NCI-H1105 treated with DMSO at 0.1 percent for 48 hours (cell line): Measurements from ENCODE around the gene ARHGAP42.

Source experiments
- DNase-seq: peaks from one replicate; lab custom pipeline; 2025; lab: John Stamatoyannopoulos, UW

Gene ARHGAP42

DNA sequence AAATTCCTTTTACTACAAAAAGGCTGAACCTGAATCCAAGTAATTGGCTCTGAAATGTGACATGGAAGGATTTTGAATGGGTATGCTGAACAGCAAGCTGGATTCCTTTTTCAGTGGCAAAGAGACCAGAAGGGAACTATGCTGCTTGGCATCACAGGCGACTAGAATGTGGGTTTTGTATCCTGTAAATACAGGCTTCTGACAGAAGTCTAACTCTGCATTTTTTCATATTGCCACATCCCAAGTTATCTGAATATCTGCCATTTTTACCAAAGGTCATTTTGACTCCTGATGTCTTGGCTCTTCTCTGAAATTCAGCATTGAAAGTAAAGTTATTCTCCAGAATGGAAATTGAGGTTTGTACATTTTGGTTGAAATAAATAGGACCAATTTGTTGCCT is 145.7 kb downstream of the ARHGAP42 start:
- DNase-seq: no peak

DNA sequence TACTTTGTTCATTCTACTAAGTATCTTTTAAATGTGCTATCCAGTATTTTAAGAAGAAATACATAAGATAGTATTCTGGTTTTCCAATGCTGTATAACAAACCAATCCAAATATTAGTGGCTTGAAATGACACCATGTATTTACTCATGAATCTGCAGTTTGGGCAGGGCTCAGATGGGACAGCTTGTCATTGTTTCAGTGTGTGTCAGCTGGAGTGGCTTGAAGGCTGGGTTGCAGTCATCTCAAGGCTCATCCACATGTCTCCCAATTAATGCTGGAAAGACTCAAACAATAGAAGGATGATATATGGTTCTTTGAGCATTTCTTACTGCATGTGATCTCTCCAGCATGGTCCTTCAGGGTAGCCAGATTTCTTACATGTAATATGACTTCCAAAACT is 146.2 kb downstream of the ARHGAP42 start:
- DNase-seq: no peak

DNA sequence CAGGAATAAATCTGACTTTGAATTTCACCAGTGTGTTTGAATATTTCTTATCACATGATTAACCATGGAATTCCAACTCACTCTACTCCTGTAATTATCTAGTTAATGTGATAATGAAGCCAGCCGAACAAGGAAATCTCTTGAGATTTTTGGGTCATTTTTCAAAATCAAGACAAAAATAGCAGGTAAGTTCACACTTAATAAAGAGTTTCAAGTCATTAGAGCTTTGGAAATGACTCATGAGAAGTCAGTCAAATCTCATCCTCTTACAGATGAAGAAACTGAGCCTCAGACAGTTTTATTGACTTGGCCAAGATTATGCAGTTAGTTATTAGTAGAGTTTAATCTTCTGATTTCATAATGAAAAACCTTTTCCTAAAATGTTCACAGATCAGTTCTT is 148.8 kb downstream of the ARHGAP42 start:
- no peak for DNase-seq

DNA sequence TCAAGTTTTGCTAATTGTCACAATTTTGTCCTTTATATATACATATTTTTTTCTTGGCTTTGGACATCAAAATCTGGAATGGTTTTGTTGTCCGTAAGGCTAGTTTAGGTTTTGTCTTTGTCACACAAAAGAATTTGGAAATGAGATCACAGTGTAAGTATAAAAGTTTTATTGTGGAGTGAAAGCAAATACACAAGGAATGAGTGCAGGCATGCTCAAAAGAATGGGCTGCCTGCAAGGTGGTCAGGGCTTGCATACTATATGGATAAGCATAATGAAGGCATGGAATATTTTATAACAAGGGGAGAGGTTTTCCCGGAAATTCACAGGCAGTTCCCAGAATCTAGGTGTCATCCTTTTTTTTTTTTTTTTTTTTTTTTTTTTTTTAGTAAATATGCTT is 150.2 kb downstream of the ARHGAP42 start:
- DNase-seq: no peak

DNA sequence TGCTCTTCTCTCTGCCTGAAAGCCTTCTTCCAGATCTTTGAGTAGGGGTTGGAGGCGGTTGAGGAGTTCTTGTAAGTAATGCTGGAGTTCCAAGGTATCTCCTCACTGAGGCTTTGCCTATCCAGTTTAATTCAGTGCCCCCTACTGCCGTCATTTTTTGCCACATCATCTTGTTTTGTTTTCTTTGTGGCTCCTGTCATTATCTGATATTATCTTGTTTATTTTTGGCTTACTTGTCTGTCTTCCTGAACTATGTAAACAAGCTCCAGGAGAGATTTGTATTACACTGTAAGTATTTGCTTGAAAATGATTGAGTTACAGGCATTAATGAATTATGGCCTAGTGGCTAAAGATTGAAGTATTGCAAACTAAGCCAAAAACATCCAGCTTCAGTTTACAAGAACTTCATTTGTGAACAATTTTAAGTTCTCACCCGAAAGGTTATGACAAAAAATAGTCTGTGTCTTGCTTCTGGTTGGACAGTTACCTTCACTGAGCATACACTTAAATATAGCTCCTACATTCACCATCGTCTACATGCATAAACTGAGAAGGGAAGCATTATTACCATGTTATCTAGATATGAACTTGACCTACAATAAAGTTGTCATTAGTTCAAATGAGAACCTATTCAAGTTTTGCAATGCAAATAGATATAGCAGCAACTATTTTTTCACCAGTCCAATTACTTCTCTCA is 154.8 kb downstream of the ARHGAP42 start:
- DNase-seq: no peak

DNA sequence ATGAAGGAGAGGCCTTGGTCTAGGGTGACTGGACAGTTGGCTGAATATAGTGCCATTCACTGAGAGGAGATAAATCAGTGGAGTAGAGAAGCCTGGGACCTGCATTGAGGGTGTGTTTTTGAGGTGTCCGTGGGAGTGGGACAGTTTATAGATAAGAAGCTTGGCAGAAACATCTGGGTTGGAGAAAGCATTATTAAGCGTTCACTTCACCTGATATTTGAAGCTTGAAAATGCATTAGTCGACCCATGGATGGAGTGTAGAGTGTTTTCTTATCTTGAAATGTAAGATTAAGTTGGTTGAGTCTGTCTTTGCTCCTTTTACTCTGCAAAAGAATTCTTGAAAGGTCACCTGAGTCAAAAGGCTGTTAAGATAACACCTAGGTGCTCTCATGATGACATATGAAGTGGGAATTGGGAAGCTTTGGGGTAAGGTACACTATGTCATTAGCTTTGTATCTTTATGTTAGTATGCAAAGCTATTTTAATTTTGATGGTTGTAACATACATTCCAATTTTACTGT is 160.7 kb downstream of the ARHGAP42 start:
- DNase-seq: no peak

DNA sequence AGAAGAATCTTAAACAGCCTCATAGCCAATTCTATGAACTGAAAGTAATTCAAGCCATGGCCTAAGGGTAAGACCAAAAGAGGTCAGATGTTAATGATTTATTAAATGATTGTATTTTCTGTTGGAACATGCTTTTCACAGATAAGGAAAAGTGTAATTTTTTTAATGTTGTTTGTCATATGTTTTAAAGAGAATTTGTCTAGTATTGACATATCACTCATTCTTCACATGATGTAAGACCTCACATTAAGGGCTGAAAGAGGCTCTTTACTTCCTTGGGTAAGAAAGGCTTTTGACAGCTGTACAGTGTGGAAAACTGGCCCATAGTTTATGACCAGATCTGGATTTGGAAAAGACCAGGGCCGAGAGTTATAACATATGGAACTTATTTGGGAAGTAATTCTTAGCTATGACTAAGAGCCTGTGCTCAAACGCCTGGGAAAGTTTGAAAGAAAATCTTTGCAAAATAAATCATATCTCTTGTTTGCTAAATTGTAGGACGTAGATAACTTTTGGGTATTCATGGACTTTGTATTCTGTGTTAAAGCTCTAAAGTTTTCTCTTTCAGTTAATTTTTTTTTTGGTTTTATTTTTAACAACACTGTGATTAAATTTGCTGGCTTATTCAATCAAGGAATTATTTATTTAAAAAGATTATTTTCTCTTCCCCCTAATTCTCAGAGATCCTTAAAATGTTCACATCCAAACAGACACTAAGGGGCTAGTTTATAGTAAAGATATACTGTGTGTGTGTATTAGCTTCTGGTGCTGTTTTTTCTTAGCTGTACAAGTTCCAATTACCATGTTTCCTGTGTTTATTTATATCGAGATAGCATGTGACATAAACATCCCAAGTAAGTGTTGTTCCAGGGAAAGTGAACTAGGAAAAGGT is 162.2 kb downstream of the ARHGAP42 start:
- no peak for DNase-seq

DNA sequence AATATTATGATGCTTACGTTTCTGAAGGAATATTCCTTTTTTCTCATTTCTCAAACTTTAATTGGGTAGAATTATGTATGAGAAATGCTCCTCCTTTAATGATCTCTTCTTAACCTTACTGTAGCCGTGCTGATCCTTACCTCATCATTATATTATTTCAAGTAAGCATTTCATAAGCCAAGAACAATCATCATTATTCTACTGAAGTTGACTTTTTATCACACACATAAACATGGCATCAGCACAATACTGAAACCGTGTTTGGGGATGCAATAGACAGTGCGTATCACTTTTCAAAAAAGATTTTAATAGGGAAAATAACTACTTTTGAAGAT is 162.8 kb downstream of the ARHGAP42 start:
- no peak for DNase-seq

DNA sequence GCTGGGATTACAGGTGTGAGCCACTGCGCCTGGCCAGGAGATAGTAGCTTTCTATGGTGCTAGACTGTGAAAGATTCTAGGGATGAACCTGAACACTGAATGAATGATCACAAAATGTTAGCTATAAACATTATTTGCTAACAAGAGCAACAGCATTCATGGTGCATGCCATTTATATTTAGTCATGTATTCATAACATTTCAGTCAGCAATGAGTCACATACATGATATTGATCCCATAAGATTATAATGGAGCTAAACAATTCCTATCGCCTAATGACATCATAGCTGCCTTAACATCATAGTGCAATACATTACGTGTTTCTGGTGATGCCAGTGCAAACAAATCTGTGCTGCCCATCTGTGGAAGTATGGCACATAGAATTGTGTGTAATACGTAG is 164.1 kb downstream of the ARHGAP42 start:
- DNase-seq: no peak

DNA sequence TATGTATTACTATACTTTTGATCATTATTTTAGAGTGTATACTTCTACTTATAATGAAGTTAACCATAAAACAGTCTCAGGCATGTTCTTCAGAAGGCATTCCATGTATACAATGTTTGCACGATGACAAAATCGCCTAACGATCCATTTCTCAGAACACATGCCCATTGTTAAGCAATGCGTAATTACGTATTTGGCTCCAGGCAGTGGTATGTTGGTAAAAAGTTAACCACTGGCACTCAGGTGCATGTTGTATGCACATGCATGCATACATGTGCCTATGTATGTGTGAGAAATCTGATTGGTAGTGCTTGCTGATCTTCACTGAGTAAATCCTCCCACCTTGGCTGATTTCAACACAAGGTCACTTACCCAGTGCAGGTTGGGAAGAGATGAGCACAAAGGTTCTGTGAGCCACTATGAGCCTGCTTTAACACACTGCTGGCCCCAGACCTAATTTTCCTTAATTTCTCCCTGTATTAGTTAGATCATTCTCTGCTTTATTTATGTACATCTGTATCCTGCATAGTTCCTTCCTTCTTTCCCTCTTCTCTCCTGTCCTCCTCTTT is 164.6 kb downstream of the ARHGAP42 start:
- DNase-seq: no peak

DNA sequence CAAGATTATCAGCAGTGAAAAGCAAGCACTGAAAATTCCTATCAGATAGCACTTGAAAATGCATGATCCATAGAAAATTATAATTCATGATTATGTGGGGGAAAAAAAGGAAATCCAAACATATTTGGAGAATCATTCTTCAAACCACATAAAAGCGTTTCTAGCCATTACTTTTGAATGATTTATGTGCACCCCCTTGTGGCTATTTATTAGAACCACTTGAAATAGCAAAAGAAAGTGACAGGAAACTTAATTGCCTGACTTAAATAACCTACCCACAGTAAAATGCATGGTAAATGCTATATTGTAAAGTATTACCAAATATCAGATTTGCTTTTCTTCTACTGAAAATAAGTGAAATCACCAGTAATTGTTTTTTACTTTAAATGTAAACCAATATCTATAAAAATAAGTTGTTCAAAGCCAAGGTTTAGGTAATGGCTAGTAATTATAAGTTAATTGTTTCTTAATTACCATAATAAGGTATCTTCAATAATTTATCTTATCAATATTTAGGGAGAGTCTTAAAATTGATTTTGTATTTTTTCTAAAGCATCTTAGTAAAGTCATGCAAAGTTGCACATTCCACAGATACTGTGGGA is 168.5 kb downstream of the ARHGAP42 start:
- DNase-seq: peak; percentile 35

DNA sequence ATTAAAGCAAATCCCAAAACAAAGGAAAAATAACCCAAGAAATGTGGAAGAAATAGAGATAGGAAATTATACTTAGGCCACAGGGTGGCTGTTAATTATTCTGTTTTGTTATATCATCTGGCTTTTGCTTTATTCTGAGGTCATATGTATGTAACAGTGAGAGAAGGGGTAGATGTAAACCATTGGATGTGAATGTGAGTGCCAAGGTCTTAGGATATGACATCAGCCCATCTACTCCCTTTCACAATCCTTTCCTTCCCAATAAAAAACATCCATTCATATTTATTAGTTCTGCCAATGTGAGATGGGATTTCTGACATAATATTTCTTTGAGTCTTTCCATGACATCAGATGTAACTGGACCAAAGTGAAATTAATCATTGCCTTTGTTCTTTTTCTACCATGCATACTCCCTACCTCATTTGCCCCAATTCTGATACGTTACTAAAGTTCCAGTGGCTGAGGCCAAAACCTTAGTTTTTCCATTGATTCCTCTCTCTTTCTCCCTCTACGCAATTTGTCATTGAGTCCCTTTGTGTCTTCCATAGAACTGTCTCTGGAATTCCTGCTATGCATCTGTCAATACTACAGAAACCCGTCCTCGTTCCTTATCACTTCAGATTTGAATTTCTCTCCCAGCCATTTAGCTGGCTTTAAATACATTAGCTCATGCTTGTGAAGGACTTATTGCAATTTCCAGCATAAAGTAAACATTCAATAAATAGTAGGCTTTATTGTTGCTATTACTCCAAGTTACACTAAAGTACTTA is 170.3 kb downstream of the ARHGAP42 start:
- no peak for DNase-seq

DNA sequence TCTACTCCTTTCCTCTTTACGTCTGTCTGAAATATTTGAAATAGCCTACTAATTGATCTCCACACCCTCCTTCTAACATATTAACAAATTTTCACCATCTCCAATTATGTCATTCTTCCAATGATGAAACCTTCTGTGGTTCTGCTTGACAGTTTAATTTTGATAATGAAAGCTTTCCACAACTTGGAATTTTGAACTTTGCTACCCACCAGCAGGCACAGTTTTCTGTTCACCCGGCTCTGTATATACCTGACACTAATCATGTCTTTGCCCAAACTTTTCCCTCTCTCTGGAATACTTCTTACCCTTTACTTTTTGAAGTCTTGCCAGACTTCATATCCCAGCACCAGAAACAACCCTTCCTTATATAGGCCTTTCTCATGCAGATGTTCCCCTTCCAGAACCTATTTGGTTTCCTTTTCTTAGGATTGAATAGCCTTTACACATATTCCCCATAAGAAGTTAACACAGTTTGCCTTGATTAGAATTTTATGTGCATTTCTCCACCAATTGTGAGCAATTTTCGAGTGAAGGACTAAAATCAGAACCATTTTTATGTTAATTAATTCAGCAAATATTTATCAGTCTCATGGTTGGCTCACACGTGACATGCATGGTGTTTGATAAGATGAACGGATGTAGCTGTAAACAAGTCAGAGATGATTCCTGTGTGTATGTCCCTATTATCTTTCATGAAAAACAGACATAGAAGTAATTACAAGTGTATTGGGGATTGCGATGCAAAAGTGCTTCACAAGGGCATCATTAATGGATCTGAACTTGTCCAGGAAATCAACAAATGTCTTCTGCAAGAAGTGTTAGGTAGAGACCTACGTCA is 173.4 kb downstream of the ARHGAP42 start:
- DNase-seq: no peak

DNA sequence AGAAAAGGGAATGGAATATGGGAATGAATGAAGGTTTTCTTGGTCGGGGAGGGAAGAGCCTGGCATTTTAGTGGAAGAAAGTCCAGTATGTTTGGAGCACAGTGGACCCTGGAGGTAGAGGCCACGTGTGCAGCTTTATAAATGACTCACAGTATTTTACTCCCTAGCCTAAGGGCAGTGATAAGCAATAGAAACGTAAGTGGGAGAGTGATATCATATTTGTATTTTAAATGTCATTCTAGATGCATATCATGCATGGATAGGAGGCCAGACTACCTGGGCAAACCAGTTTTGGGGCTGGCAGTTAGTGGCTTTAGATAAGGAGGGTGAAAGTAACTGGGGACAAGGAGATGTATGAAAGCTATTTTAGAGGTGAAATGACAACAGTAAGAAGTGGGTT is 174.1 kb downstream of the ARHGAP42 start:
- DNase-seq: no peak

DNA sequence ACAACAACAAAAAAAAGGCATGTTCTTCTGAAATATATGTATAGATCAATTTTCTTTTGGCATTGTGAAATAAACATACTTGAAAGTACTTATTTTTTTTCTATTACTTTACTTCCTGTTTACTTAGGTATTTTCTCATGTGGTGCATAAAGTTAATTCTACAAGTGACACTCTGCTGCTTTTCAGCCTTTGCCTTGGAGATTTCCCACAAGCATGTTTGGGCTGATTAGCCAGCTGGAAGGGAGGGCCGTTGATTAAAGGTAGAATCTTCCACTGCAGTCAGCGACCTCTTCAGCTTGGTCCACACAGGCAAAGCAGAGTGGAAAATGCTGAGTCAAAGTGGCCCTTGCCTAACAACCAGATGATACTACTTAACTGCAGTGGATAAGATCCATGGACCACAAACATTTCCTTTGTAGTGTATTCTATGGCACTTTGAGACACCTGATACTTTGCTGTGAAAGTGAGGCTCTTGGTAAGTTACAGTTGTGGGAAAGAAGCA is 176.0 kb downstream of the ARHGAP42 start:
- no peak for DNase-seq

DNA sequence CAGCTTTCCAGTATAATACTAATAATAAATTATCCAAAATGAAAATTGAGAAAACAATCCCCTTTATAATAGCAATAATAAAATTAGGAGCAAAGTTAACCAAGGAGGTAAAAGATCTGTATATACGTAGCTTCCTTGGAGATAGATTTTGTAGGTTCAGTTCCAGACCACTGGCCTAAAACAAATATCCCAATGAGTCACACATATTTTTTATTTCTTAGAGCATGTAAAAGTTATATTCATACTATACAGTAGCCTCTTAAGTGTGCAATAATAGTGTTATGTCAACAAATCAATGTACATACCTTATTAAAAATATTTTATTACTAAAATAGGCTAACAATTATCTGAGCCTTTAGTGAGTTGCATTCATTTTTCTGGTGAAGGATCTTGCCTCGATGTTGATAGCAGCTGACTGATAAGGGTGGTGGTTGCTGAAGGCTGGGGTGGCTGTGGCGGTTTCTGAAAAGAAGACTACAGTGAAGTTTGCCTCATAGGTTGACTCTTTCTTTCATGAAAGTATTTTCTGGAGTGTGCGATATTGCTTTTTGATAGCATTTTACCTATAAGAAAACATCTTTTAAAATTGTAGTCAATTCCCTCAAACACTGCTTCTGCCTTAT is 178.5 kb downstream of the ARHGAP42 start:
- no peak for DNase-seq

DNA sequence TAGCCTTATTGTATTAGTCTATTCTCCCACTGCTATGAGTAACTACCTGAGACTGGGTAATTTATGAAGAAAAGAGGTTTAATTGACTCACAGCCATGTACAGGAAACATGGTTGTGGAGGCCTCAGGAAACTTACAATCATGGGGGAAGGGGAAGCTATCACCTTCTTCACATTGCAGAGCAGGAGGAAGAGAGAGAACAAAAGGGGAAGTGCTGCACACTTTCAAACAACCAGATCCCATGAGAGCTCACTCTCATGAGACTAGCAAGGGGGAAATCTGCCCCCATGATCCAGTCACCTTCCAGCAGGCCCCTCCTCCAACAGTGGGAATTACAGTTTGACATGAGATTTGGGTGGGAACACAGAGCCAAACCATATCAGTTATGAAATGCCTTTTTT is 179.4 kb downstream of the ARHGAP42 start:
- no peak for DNase-seq

DNA sequence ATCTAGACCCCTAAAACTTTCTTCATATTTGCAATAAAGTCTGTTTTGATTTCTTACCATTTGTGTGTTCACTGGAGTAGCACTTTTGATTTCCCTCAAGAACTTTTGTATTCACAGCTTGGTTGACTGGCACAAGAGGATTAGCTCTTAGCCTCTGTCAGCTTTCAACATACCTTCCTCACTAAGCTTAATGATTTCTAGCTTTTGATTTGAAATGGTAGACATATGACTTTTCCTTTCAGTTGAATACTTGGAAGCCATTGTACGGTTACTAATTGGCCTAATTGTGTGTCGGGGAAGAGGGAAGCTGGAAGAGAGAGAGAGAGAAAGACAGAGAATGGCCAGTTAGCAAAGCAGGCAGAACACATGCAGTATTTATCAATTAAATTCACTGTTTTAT is 180.5 kb downstream of the ARHGAP42 start:
- DNase-seq: no peak

DNA sequence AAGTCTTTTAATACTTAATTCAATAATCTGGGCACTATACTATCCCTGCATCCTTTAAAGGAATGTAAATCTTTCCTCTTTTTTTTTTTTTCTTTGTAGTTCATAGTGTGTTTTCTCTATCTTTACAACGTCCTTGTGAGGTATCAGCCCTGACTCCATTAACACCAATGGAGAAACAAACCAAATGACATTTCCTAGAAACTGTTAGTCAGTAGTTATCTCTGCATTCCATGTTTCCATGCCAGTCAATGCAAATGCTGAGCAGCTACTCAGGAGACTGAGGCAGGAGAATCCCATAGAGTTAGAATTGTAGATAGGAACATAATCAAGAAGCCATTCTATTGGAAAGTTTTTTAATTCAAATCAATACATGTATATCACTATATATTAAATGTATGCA is 182.2 kb downstream of the ARHGAP42 start:
- DNase-seq: no peak

DNA sequence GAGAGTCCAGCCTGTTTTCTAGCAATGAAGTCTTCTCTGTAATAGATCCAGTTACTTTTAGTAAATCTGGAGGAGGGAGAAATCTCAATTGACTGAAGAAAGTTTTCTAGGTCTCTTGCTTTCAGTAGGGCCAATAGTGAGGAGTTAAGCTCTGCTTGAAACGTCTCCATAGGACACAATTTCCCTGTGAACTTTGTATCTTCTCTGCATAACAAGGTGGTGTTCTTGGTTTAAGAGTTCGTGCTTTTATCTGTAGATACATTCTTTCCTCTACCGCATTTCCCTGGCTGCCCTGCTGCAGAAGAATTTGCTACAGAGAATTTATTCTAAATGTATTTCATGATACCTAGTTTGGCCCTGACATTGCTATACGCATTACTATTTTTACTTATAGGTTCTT is 183.1 kb downstream of the ARHGAP42 start:
- no peak for DNase-seq
